Midbrain (tissue), 1 donor: ENCODE data around the gene DOCK2.
"Not testable (repeated sequence)": the region's sequence is repeated elsewhere in the genome, so short reads cannot be mapped to it uniquely, and the experiment has no call there.

Source experiments
- DNase-seq: peaks from one replicate; lab custom pipeline; 2025; lab: John Stamatoyannopoulos, UW

Gene DOCK2

DNA sequence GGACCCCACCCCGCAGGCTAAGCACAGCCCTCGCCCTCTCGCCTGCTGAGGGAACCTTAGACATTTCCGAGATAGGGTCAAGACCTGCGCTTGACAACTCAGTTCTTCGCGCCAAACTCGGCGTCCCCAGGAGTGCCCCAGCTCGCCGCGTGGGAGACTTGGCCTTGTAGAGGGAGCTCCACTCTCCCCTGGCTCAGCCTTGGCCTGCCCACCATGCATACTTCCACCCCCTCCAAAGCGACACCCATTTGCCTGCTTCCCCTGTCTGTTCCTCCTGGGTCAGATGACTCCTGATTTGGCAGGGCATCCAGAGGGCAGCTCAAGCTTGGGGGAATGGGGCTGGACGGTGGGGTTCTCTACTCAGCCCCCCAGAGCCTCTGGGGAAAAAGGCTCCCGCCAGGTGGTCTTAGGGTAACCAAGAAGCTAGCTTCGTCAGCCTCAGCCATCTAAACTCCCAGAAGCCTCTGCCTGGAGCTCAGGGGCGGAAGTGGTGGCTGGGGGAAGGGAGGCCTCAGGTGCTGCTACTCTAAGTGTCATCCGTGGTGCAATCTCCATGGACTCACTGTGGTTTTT, 560 bp downstream of the DOCK2 start:
- no peak for DNase-seq

GRCh38 chr5:169641253-169641652, 4.2 kb downstream of the DOCK2 start:
- no peak for DNase-seq

- DNase-seq: no peak
These were observed 9.8 kb downstream of the DOCK2 start for GRCh38 chr5:169646856-169647255.

GRCh38 chr5:169647566-169647965, 10.5 kb downstream of the DOCK2 start:
- DNase-seq: no peak

- no peak for DNase-seq
These were observed 11.7 kb downstream of the DOCK2 start for GRCh38 chr5:169648725-169649310.

GRCh38 chr5:169649486-169649885, 12.4 kb downstream of the DOCK2 start:
- DNase-seq: no peak

GRCh38 chr5:169650701-169651331, 13.7 kb downstream of the DOCK2 start:
- no peak for DNase-seq

DNA sequence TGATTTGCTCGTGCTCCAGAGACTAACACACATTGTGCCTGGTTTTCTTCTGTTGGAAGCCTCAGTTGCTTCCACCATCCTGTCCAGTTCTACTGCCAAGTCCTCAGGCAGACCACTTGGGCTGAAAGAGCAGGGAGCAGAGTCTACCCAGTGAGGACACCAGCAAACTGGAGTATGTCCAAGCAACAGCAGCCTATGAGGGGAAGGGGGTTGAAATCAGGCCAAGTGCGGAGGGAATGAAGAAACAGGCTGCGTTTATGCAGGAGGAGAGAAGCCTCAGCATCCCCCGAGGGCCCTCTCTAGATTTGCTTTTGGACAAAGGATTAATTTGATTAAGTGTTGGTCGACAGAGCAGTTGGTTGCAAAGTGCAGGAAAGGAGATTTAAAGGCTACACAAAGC, 14.5 kb downstream of the DOCK2 start:
- no peak for DNase-seq

- DNase-seq: no peak
These were observed 15.0 kb downstream of the DOCK2 start for GRCh38 chr5:169652057-169652456.

DNA sequence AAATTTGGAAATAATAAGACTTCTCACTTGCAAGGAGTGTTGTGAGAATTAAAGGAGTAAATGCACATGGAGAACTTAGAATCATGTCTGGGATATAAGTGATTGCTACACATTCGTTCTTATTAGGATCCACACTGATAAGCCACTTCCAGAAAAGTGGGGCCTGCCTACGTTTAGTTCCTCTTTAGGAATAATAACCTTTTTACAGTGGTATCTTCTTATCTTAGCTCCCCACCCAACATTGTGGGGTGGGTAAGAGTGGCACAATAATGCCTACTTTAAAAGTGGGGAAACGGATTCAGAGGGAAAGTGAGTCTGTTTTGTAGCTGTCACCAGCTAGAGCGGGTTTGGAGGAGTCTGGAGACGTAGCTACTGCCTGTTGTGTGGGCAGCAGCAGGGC, 16.0 kb downstream of the DOCK2 start:
- DNase-seq: no peak

GRCh38 chr5:169655353-169655752, 18.3 kb downstream of the DOCK2 start:
- DNase-seq: no peak

GRCh38 chr5:169656125-169656901, 19.2 kb downstream of the DOCK2 start:
- DNase-seq: no peak

GRCh38 chr5:169657127-169657526, 20.1 kb downstream of the DOCK2 start:
- no peak for DNase-seq

- not testable (repeated sequence) for DNase-seq
These were observed 25.4 kb downstream of the DOCK2 start for GRCh38 chr5:169662451-169662850.

DNA sequence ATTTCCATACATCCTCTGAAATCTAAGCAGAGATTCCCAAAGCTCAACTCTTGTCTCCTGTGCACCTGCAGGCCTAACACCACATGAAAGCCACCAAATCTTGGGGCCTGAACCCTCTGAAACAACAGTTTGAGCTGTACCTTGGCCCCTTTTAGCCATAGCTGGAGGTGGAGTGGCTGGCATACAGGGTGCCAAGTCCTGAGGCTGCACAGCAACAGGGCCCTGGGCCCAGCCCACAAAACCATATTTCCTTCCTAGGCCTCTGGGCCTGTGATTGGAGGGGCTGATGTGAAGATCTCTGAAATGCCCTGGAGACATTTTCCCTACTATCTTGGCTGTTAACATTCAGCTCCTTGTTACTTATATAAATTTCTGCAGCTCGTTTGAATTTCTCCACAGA, 26.5 kb downstream of the DOCK2 start:
- no peak for DNase-seq

DNA sequence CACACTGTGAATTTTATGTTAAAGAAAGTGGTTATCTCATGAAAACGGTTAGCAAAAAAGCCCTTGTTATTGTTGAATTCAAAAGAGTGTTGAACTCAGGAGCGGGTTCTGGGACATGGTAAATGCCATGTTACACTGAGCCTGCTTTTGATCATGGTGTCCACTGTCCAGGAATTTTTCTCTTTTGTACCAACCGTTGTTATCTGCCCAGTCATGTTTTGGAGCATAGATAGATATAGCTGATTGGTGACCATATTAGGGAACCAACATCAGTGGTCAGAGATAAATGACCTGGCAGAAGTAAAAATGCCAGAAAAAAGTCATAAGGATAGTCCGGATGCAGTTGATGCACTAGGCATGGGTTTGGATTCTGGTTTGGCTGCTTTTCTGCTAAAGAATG, 29.3 kb downstream of the DOCK2 start:
- no peak for DNase-seq

DNA sequence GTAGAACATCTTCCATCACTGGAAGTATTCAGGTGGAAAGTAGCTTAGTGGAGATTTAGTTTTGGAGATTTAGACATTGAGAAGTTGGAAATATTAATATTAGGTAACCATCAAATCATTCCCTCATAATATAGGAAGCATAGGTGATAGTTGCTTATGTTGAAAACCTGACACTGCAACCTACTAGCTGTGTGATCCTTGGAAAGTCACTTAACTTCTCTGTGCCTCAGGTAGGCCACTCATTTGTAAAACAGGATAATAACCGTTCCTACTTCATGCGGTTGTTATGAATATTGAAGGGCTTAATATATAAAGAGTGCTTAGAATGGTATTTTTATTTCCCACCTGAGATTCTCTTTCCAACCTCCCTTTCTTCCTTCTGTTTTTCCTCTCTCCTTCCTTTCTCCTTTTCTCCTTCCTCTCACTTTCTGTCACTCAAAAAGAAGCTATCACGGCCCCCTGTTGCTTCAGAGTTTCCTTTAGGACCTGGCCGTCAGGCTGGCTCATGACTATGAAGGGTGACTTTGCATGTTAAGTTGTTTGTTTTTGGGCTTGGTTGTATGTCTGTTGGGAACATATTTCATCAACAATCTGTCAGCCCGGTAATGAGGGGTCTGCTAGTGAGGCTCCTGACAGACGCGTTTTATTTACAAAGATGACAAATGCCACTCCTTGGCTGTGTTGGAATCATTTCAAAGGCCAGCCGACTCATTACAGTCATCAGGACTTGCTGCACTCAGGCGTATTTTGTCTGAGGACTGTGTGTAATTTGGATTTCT, 31.0 kb downstream of the DOCK2 start:
- no peak for DNase-seq

DNA sequence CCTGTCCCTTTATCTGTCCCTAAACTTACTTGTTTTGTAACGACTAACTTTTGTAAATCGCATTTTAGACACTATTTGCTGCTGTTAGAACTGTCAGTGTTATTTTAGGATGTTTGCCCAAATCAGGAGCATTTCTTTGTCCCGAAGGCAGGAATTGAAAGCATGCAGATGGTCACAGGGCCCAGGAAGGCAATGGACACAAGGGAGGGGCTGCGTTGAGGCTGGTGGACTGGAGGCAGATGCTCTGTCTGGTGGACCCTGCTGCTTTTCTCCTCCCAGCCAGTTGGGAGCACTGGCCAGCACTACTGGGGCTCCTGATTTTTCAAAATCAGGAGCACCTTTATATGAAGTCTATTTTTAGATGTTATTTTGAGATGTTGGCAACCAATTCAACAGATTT, 31.7 kb downstream of the DOCK2 start:
- DNase-seq: no peak

GRCh38 chr5:169670769-169671525, 33.9 kb downstream of the DOCK2 start:
- no peak for DNase-seq

- no peak for DNase-seq
These were observed 45.0 kb downstream of the DOCK2 start for GRCh38 chr5:169682026-169682425.

DNA sequence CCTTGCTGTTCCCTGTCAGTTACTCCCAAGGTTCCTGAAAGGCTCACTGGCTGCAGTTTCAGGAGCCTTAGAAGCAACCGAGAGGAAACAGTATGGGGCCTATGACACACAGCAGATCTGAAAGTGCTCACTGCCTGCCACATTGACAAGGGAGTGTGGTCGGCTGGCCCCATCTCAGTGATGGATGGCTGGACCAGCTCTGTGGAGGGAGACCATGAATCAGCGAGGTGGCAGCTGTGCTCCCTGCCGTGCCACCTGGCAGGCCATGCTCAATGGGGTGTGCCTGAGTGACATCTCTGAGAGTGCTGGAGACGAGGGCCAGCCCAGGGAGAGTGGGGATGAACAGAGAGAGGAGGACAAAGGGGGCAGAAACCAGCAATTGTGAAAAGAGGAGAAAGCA, 49.1 kb downstream of the DOCK2 start:
- no peak for DNase-seq
